ENCODE data around the gene HMOX2. TPM values are rescaled to one million over a fixed set of nuclear protein-coding genes. Genes with fewer than 3 reads are reported as not detected.

HMOX2 gene
- total RNA-seq = 39.0 TPM

GRCh38 chr16:4475880-4476788, at the start of gene HMOX2:
HMOX2 (plus strand) TSS chr16:4476398; CDS start chr16:4505525, 29,127 bp downstream.

GRCh38 chr16:4474192-4474961, 1.8 kb upstream of the HMOX2 start, which contains the start of gene NMRAL1:
NMRAL1 (minus strand) TSS chr16:4474625; CDS start chr16:4474132, 493 bp downstream.

GRCh38 chr16:4538350-4539235, 62.4 kb downstream of the HMOX2 start, which contains the start of gene CDIP1:
CDIP1 (minus strand) TSS chr16:4538773; CDS start chr16:4514130, 24,643 bp downstream.

GRCh38 chr16:4556112-4556511, 79.9 kb downstream of the HMOX2 start, which contains the start of gene C16orf96:
C16orf96 (plus strand) TSS chr16:4556340; CDS start chr16:4556490, 150 bp downstream.

Other genes starting within 250 kb of the HMOX2 start
- 38.6 TPM for gene SRL, start 234.3 kb upstream of the HMOX2 start, total RNA-seq
- 10.9 TPM for gene TFAP4, start 203.4 kb upstream of the HMOX2 start, total RNA-seq
- gene GLIS2, start 160.3 kb upstream of the HMOX2 start, total RNA-seq = 10.9 TPM
- gene PAM16, start 125.1 kb upstream of the HMOX2 start, total RNA-seq = 20.9 TPM
- gene VASN, start 104.5 kb upstream of the HMOX2 start, total RNA-seq = 32.7 TPM
- 42.5 TPM for gene CORO7, start 59.8 kb upstream of the HMOX2 start, total RNA-seq
- gene DNAJA3, start 50.5 kb upstream of the HMOX2 start, total RNA-seq = 45.1 TPM
- 22.0 TPM for gene NMRAL1, start 1.8 kb upstream of the HMOX2 start, total RNA-seq
- gene CDIP1, start 62.4 kb downstream of the HMOX2 start, total RNA-seq = 22.1 TPM
- gene C16orf96, start 79.9 kb downstream of the HMOX2 start, total RNA-seq = 0.38 TPM
- gene UBALD1, start 138.5 kb downstream of the HMOX2 start, total RNA-seq = 6.1 TPM
- 62.8 TPM for gene MGRN1, start 148.4 kb downstream of the HMOX2 start, total RNA-seq
- 39.9 TPM for gene NUDT16L1, start 217.2 kb downstream of the HMOX2 start, total RNA-seq

Measured in camera-type eye (tissue), 1 donor.